HL-60 (cell line): ENCODE measurements around the gene SOX21.
A peak's percentile ranks its signal among the peaks of the same experiment; 100 is the strongest.

Source experiments
- DNase-seq, 2 experiments: peaks; one replicate each; pipeline ENCODE4 v3.0.0-alpha.2; 2010 to 2020; ENCODE audit warnings: low read depth in 1 of 2, low spot score in 1 of 2
- H3K27ac ChIP-seq: fragments of 250-450 bp; sonication (Bioruptor Pico); replicated peaks from 2 replicates; pipeline ENCODE4 v1.5.1; 2020; ENCODE audit warnings: mild to moderate bottlenecking, moderate library complexity
- H3K27me3 ChIP-seq: fragments of 250-450 bp; sonication (Bioruptor Pico); 2 replicates; pipeline ENCODE4 v1.5.1; 2021; ENCODE audit warnings: mild to moderate bottlenecking, moderate library complexity; ENCODE audit not compliant: insufficient read depth, poor library complexity, severe bottlenecking
- H3K4me3 ChIP-seq: replicated peaks from 2 replicates; pipeline ENCODE4 v1.5.1; 2011; ENCODE audit warnings: mild to moderate bottlenecking, control low read depth, low read length; ENCODE audit not compliant: insufficient read depth
- CTCF ChIP-seq: IDR thresholded peaks from one replicate; pipeline ENCODE4 v1.5.1; 2011; ENCODE audit warnings: low read length, control low read depth, inconsistent platforms; ENCODE audit not compliant: insufficient read depth
- GABPA ChIP-seq: IDR thresholded peaks from 2 replicates; pipeline ENCODE4 v1.6.1; 2012; ENCODE audit warnings: low read depth
- POLR2AphosphoS5 ChIP-seq: IDR thresholded peaks from 2 replicates; pipeline ENCODE4 v1.6.1; 2012; ENCODE audit warnings: low read depth
- REST ChIP-seq: IDR thresholded peaks from 2 replicates; pipeline ENCODE4 v1.6.1; 2012; ENCODE audit warnings: low read depth; ENCODE audit not compliant: insufficient replicate concordance
- SPI1 ChIP-seq: IDR thresholded peaks from 2 replicates; pipeline ENCODE4 v1.6.1; 2012; ENCODE audit warnings: low read depth, mild to moderate bottlenecking, borderline replicate concordance

SOX21 gene

GRCh38 chr13:94678845-94679244 lies 33.5 kb downstream of the SOX21 start:
- TF ChIP-seq POLR2AphosphoS5, result no peak
- no peak for TF ChIP-seq CTCF
- no peak for TF ChIP-seq REST
- TF ChIP-seq SPI1, result no peak
- no peak for TF ChIP-seq GABPA
- DNase-seq, result no peak
- Histone ChIP-seq H3K4me3 (no peak overlapping the region), H3K27me3 (peaks cover 3% of the 10 kb centered on the region), H3K27ac (no peak overlapping the region)

DNA sequence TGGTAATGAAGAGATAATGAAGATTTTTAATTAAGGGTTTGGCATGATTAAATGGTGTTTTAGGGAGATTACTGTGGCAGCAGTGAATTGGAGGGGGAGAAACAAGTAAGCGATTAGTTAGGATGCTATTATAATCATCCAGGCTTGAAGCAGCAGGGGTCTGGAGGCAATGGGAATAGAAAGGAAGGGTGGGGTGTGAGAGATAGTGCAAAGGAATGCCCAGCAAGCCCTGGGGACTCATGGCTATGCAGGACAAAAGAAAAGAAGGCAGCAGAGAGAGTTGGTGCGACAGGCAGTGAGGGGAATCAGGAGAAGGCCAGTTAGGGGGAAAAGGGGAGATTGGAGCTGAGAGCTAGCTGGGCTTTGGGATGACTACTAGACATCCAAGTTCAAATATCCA lies 34.5 kb downstream of the SOX21 start:
- Histone ChIP-seq H3K27ac (no peak overlapping the region), H3K4me3 (no peak overlapping the region), H3K27me3 (peaks cover 3% of the 10 kb centered on the region)
- TF ChIP-seq GABPA (no peak), SPI1 (no peak), REST (no peak), POLR2AphosphoS5 (no peak), CTCF (no peak)
- DNase-seq, result no peak

DNA sequence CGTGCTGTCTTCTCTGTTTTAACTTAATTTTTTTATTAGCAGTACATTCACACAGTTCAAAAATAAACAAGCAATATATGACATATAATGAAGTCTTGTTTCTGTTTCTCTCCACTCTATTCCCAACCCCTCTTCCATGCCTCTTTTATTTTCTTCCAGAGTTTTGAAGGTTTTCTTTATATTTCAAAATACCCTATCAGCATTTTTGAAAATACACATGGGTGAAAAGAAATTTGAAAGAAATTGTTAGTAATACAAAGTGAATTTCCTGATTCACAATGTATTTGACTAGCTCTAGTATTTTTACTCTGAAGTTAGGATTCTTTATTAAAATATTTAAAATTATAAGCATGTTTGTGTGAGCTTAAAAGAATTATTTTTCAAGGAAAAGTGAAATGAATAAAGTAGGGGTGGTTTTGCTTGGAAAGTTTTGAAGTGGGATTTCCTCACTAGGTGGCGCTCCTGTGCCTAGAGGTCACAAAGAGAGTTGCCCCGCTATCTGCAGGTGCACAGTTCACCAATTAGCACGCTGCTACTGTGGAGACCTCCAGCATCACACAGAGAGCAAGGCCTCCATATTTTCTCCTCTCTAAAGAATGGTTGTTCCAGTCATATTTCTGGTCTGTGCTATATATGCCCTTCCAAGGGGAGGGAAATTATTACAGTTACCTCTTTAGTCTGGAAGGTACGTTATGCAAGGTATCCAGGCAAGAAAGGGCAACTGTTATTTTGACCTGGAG lies 37.6 kb downstream of the SOX21 start:
- TF ChIP-seq SPI1, result no peak
- TF ChIP-seq CTCF, result peak; percentile 41
- Histone ChIP-seq H3K27ac (no peak overlapping the region), H3K4me3 (no peak overlapping the region), H3K27me3 (no peaks in the 10 kb centered on the region)
- peak; percentile 6 to 57 for DNase-seq

GRCh38 chr13:94673851-94674250 lies 38.5 kb downstream of the SOX21 start:
- H3K27me3 ChIP-seq, result no peaks in the 10 kb centered on the region
- no peak for DNase-seq
- no peak overlapping the region for H3K27ac ChIP-seq
- no peak overlapping the region for H3K4me3 ChIP-seq
- TF ChIP-seq POLR2AphosphoS5, result no peak
- no peak for TF ChIP-seq CTCF
- no peak for TF ChIP-seq REST
- no peak for TF ChIP-seq GABPA
- no peak for TF ChIP-seq SPI1
